Activated CD4-positive, alpha-beta T cell treated with anti-CD3 and anti-CD28 coated beads for 1 hour (primary cell): ENCODE results near the gene TOX2.

ENCODE experiments used
- DNase-seq: peaks from one replicate; pipeline ENCODE4 v3.0.0-alpha.2; 2020

Gene TOX2

DNA sequence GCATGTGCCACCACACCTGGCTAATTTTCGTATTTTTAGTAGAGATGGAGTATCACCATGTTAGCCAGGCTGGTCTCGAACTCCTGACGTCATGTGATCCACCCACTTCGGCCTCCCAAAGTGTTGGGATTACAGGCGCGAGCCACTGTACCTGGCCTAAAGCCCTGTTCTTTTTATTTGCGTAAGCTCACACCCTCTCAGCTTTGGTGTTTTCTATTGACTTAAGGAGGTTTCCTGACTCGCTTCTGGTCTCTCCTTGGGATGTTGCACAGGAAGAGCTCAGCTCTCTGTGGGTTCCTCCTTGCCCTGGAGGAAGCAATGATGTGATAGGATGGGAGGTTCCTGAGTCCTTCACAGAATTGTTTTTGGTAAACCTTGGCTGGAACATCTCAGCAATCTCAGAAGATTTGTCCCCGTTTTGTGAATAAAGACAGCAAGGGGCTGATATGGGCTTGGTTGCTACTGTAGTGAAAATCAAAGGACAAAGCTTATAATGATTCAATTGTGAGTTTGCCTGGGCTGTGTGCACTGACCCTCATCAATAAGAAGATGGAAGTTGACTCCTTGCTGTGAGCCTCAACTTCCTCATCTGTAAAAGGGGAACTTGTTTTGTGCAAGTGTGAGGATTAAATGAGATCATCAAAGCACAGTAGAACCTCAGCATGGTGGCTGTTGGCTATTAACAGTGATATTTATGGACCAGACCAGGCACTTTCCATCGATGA is 27.0 kb downstream of the TOX2 start:
- DNase-seq, result no peak

DNA sequence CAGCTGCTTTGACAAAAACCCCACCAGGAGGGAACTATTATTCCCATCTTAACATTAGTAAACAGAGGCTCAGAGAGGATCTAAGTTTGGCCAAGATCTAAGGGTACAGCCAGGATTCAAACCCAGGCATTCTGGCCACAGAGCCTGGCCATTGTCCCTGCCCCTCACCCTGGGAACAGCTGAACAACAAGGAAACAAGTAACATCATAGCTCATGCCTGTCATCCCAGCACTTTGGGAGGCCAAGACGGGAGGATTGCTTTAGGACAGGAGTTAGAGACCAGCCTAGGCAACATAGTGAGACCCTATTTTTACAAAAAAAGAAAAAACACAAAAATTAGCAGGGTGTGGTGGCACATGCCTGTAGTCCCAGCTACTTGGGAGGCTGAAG is 27.5 kb downstream of the TOX2 start:
- DNase-seq, result no peak

DNA sequence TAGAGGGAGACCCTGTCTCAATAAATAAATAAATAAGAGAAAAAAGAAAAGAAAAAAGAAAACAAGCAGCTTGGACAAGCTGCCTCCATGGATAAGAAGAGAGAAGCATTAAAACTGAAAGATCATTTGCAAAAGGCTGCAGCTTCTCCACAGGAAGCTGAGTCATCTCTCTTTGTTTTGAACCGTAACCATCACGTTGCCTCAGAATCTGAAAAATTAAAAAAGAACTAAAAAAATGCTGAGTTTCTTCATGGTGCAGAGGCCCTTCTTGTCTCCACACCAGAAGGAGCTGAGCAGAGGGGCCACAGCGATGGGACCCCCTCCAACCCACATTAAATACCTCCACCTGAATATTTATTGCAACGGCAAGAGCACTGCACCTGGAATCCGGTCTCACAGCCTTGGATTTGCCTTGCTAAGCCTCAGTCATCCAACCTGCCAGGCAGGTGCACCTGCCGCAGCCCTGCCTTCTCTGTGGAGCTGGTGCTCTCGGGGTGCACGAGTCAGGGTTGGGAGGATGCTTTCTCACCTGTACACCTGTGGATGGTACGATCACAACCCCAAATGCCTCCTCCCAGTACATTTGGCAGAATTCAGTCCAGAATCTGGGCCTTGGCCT is 28.1 kb downstream of the TOX2 start:
- DNase-seq, result no peak

DNA sequence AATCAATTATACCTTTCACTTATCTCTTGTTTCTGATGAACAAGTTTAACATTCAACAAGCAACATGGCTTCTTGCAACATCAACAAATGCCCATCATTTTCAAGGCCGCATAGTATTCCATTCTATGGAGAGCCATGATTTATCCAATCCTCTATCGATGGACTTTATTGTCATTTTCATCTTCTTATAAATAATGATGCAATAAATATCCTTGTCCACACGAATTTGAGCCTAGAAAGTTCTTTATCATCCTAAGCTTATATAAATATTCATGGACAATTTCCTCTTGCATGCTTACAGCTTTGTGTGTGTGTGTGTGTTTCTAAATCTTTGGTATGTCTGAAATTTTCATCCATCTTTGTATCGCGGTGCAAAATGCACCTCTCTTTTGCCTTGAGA is 29.1 kb downstream of the TOX2 start:
- no peak for DNase-seq

DNA sequence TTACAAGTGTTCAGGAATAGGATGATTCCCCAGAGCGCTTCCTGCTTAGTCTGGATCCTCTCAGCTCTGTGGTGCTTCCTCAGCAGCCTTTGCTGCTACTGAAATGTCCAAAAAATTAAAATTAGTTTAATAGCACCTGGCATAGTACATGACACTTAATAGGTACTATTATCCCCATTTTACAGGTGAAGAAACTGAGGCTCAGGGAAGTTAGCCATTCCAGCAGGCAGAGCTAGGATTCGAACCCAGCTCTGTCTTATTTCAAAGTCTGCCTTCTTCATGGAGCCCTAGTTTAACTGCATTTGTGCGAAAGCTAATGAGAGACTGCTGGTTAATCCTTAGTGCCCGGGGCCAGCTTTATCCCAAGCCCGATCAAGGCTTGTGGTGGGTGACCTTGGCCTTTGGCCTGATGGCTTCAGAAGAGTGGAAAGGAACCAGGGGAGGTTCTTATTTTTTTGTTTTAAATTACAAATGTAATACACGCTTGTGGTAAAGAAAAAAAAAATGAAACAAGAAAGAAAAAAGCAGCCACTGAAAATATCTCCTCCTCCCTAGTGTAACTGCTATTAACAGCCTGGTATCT is 30.1 kb downstream of the TOX2 start:
- DNase-seq, result no peak

DNA sequence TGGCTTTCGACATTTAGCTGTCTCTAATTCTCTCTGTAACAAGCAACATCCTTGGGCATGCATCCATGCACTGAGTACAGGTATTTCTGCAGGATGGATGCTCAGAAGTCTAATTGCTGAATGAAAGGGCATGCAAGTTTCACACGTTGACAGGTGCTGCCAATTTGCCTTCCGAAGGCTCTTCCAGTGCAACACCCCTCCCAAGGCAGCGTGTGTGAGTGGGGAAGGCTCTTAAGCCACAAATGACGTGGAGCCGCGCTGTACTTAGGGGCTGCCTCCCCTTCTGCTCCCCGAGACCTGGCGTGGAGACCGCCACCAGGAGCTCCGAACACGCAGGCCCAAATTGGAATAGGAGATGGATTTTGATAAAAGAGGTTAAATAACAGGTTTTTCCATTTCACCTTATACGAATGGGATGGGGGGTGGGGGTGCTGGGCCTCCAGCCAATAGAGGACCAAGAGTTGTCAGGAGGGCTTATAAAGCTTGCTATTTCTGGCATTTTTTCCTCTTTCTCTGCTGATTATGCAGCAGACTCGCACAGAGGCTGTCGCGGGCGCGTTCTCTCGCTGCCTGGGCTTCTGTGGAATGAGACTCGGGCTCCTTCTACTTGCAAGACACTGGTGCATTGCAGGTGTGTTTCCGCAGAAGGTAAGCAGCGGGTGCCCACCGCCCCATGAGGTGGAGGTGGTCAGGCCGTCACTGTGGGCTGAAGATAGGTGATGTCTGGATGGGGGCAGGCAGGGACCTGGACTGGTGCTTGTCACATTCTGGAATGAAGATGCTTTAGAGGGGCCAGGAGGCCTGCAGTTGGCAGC is 30.9 kb downstream of the TOX2 start:
- DNase-seq, result no peak

DNA sequence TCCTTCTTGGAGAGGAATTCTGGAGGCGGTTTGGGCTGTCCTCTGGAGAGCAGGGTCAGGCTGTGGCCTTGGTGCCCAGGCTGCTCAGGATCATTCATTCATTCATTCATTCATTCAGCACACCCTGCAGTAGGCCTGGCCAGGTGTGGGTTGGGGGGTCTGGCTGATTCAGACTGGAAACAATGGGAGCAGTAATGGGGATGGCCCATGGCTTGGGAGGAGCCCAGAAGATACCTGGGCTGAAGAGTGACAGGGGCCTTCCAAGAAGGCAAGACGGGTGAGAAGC is 31.5 kb downstream of the TOX2 start:
- no peak for DNase-seq

DNA sequence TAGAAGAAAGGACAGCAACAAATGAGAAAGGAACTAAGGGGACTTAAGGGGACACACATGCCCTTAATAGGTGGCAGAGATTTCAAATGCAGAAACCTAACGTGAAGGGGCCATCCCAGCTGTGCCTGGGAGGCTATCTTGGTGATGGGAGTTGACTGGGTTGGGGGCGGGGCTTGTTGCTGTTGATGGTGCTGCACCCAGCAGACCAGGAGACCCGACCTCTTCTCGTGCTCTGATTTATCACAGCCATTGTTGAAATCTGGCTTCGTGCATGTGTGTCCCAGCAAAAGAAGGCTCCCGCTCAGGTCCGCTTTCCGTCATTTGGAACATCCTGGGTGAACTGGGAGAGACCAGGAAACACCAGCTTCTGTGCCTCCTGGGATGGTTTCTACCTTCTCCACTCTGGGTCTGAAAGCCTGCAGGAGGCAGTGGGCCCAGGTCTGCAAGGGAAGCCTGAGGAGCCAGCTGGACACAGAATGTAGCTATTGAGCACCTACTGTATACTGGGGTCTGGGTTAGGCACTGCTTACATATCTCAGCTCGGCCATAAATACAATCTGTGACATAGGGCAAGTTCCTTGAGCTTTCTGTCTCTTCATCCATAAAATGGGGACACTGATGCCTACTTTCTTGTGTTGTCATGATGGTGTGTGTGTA is 32.1 kb downstream of the TOX2 start:
- no peak for DNase-seq

DNA sequence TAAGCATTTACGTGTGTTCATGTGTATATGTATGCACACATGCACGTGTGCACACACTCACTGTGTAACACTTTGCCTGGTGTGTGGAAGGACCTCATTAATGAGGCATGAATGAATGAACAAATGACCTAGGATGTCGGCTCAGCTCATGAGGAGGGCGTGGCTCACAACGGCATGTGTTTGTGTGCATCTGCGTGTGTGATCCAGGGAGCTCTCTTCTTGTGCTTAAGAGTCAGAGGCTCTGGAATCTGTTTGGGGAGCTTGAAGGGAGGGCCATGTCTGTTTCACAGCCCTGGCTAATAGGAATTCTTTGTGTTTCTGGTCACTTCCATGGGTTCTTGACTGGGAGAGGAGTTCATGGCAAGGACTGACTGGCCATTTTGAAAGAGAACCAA is 32.7 kb downstream of the TOX2 start:
- DNase-seq, result no peak

DNA sequence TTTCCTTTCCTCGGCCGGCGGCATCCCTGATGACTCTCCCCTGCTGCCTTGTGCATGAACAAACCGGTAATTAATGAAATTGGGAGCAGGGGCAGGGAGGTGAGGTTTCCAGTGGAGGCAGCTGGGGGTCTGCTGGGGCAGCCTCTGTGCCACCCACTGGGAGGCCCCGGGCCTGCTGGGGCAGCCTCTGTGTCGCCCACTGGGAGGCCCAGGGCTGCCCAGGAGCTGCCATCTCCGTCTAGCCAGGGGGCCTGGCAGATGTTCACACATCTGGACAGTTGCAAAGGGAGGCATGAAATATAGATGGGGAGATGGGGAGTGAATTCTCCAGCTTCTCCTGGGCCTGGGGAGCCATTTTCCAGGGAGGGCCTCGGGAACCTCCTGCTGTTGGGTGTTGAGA is 33.8 kb downstream of the TOX2 start:
- DNase-seq, result no peak

DNA sequence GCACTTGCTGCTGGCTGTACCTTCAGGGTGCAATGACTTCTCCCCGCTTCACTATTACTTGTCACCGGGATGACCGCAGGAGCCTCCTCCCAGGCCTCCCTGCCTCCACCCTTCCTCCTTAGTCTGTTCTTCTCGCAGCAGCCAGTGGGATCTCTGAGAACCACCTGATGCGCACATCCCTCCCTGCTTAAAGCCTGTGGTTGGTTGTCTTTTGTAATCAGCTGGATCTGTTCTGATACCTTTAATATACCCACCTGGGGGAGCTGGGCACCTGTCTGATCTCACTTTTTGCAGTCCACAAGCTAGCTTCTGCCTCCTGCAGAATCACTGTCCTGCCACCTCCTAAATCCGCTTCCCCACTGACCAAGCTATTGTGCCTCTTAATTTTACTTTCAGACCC is 34.6 kb downstream of the TOX2 start:
- no peak for DNase-seq

DNA sequence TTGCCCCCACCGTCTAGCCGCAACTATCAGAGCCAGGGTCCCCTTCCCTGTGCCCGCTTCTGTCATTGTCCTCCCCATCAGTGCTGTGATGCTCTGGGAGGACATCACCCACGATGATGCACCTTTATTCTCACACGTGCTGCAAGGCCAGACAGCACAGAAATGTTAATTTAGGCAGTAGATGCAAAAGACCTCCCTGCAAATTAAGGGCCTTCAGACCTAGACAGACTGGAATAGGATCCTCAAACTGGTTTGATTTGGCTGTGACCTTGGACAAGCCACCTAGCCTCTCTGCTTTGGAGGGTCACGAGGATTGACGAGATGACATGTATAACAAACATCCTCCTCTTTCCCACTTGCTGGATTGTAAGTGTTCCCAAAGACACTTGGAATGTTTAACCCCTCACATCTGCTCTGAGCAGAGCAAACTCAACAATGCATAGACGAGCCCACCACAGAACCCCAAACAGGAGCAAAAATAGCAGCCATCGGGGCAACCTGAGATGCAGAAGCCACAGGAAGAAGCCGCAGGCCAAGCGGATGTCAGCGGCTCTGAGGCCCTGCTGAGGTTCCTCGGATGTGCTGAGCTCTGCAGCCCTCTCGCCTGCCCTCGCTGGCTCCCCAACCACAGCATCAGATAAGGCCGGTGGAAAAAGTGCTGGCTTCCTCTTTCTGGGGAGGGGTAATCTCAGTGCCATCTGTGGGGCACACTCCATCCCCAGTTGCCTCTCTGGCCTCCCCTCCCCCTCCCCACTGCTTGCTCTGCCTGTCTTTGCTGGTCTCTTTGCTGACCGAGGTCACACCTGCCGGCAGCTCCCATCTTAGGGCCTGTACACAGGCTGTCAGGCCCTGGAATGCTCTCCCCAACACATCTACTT is 35.3 kb downstream of the TOX2 start:
- peak; percentile 48 for DNase-seq

DNA sequence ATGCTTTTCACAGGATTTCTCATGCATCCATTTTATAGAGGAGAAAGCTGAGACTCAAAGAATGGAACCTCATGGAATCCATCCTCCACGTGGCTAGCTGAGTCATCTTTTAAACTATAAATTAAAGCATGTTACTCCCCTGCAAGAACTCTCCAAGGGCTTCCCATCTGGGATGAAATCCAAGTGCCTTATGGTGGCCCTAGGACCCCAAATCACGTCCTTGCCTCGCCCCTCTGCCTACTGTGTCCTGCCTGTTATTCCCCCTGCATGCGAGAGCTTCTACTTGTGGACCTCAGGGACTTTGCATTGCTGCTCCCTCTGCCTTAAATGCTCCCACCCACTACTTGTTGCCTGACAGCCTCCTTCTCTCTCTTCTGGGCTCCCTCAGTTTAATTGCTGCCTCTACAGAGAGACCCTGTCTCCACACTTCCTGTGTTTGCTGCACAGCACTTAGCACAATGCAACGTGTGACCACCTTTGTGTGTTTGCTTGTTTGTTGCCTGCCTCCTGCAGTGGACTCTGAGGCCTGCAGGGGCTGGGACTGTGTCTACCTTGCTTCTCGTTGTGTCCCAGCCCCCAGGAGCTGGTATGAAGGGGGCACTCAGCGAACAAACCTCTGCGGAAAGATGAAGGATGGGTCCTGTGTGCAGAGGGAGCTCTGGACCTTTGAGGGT is 39.4 kb downstream of the TOX2 start:
- no peak for DNase-seq

DNA sequence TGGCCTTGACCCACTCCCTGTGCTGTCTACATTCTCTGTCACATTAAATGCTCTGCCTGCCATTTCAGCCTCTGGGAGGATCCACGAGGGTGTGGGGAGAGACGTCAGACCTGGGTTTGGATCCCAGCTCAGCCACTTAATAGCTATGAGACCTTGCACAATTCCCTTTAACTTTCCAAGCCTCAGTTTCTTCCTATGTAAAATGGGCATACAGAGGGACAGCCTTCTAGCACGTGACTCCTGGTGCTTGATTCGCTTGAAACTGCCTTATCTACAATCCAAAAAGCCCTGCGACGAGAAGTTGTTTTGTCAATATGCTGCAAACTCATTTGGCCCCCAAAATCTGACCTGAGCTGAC is 40.0 kb downstream of the TOX2 start:
- DNase-seq, result no peak

DNA sequence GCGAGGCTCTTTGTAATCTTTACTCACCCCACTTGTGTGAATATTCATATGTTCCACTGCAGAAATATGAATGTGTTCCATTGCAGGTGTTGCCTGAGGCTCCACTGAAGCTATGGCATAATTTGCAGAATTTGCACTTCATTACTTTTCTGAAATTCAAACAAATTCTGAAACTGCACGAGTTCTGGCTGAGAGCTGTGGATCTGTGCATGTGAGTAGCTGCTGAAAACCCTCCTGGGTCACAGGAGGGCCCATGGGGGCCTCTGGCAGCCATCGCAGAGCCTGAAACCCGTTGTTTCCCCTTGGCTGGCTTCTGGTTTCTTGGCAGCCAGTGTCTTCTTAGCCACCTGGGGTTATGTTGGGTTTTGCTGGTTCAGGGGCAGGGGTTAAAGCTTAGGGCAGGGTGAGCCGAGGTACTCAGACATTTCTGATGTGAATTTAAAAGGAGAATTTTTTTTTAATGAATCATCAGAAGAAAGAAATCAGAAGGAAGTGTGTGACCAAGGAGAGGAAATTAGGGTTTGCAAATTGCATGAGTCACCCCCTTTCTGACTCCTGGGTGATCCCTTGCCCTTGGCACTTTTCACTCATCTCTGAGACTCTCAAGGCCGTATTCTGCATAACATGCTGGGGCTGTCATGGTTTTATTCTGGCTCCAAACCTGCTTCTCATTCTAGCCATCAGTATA is 40.6 kb downstream of the TOX2 start:
- peak; percentile 20 for DNase-seq

DNA sequence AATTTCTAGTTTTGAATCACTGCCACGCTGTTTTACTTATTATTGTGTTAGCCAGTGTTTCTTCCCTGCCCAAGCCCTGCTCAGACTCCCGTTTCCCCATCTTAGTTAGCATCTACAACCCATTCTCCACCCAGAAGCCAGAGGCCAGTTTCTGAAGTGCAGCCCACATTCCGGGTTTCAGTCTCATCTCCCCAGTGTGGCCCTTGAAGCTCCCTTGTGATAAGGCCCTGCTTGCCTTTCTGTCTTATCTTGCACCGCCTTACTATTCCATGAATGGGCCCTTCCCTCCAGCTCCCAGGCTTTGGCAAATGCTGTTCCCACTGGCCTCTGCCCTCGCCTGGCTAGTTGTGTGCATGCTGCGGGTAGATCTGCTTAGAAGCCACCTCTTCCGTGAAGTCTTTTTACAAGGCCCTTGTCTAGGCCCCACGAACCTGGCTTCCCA is 41.1 kb downstream of the TOX2 start:
- no peak for DNase-seq

DNA sequence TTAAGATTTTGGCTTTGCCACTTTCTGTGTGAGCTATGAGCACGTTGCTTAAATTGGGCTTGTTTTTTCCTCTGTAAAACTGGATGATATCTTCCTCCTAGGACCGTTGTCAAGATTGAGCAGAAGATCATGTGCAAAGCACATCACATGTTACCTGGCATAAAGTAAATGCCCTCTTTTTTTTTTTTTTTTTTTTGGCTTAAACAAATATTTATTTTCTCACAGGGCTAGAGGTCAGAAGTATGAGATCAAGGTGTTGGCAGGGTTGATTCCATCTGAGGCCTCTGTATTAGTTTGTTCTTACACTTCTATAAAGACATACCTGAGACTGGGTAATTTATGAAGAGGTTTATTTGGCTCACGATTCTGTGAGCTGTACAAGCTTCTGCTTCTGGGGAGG is 42.7 kb downstream of the TOX2 start:
- no peak for DNase-seq

DNA sequence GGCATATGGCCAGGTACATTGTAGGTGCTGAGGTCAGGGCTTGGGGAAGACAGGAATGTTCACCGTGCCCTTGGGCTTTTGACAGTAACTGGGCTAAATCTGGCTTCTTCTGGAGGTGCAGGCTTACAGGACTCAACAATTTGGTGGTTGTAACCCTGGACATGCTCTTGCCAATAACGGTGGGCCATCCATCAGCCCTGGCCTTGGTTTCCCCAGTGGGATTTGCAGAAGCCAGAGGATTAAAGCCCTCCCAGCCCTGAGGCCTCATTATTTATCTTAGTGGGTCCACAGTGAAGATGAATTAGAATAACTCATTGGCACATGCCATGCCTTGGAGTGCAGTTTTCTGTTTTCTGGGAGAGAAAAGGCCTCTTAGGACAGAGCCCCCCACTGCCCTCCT is 44.0 kb downstream of the TOX2 start:
- DNase-seq, result no peak

DNA sequence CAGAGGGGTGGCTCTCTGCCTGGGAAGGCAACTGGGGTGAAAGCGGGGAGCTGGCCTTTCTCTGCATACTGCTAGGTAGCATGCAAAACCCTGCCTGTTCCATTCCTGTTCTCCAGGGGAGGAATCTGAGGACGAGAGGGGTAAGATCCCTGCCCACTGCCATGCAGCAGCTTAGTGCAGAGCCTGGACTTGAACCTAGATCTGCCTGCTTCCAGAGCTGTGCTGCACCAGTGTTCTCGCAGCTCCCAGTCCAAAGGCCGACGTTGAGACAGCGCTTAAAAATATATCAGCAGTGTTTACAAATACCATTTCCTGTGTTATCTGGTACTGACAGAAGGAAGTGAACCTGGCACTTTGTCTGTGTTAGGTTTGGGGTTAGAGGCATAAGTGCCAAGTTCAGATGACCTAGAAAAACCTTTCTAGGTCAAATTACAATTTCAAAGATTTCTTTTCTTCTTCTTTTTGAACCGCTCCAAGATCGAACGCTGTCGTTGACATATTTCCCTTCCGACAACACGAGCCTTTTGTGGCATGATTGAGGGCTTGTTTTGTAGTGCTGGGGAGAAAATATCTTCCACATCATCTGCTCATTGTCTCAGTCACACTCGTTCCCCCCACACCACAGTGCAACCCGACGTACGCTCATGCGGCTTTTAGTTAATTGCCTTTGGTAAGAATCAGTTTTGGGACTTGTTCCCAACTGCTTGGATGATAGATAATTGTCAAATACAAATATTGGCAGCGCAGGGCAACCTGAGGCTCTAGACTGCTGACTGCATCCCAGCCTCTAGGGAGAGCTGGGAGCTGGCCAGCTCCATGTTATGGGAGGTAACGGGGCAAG is 44.6 kb downstream of the TOX2 start:
- DNase-seq, result no peak

DNA sequence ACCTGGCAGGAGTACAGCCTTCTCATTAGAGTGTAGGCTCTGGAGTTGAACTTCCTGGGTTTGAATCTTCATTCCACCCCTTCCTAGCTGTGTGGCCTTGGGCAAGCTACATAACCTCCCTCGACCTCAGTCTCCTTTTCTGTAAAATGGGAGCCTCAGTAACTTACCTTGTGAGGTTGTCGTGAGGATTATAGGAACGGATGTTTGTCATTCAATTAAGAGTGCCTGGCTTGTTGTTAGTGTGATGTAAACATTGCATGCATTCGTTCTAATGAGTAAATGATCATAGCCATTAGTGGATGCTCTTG is 45.2 kb downstream of the TOX2 start:
- DNase-seq, result no peak

DNA sequence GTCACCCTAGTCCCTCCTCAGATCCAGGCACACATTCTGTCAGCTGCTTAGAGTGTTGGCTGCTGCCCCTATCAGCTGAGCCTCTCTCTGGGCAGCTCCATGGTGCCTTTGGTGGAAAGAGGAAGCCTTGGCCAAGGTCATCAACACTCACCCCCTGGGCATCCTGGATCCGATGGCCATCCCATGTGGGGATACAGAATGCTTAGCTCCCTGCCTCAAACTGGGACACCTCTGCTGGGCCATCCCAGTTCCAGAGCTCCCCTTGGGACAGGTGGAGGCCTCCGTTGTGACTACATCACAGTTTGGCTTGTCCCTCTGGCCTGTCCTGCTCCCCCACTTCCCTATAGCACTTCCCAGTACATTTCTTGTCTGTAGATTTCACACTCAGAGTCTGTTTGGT is 45.6 kb downstream of the TOX2 start:
- no peak for DNase-seq
